GM13976 (cell line): Measurements from ENCODE around the gene CAB39L.

Experiments
- DNase-seq: peaks from one replicate; pipeline ENCODE4 v3.0.0; 2012; ENCODE audit warnings: low spot score
- in situ Hi-C: fragments of 300-500 bp; cut with MboI; formaldehyde crosslinking; loops from one replicate; pipeline ENCODE4 v1.12.0; 2022; ENCODE audit warnings: low sequenced_read_pairs, mixed read lengths, inconsistent platforms; ENCODE audit not compliant: unreplicated experiment
- TF ChIP-seq, protein P1 (sequence below): IDR thresholded peaks from 2 replicates; pipeline ENCODE4 v1.5.1; 2012; ENCODE audit warnings: borderline replicate concordance, mild to moderate bottlenecking; ENCODE audit not compliant: insufficient read depth; ENCODE audit errors: extremely low read depth, missing control alignments, control extremely low read depth

Gene CAB39L

DNA sequence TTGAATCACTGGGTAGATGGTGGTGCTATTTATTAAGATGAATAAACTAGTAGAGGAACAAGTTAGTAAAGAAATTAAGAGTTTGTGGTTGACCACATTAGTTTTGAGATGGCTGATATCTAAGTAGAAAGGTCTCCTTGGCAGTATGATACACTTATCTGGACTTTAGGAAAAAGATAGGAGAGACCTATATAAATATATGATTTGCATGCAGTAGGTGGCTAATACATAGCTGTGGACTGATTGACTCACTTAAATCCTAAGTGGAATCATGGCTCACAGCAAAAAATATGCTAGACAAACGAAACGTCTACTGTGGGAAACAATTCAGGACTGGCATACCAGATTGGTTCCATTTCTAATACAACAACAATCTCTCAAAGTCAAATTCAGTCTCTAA is 92.0 kb downstream of the CAB39L start:
- no peak for DNase-seq
- in situ Hi-C loops, result no loop called here
- TF ChIP-seq, protein P1, sequence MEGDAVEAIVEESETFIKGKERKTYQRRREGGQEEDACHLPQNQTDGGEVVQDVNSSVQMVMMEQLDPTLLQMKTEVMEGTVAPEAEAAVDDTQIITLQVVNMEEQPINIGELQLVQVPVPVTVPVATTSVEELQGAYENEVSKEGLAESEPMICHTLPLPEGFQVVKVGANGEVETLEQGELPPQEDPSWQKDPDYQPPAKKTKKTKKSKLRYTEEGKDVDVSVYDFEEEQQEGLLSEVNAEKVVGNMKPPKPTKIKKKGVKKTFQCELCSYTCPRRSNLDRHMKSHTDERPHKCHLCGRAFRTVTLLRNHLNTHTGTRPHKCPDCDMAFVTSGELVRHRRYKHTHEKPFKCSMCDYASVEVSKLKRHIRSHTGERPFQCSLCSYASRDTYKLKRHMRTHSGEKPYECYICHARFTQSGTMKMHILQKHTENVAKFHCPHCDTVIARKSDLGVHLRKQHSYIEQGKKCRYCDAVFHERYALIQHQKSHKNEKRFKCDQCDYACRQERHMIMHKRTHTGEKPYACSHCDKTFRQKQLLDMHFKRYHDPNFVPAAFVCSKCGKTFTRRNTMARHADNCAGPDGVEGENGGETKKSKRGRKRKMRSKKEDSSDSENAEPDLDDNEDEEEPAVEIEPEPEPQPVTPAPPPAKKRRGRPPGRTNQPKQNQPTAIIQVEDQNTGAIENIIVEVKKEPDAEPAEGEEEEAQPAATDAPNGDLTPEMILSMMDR, result no peak

DNA sequence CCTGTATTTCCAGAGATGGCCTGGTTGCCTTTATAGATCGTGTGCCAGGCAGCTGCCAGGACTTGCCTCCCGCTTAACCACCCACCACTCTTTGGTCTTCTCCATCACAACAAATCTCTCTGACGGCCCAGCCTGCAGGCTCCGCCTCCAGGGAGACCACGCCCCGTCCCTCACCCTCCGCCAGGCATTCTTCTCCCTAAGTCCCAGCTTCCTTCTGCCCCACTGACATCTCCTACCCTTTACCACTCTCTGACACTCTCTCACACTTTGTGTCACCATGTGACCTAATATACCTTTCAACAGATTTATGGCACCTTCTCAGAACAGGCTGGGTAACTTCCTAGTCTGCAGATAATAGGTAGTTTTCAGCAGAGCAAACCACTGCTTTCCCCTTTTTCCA is 95.1 kb downstream of the CAB39L start:
- in situ Hi-C loops, result no loop called here
- DNase-seq, result no peak
- TF ChIP-seq, protein P1, result no peak

DNA sequence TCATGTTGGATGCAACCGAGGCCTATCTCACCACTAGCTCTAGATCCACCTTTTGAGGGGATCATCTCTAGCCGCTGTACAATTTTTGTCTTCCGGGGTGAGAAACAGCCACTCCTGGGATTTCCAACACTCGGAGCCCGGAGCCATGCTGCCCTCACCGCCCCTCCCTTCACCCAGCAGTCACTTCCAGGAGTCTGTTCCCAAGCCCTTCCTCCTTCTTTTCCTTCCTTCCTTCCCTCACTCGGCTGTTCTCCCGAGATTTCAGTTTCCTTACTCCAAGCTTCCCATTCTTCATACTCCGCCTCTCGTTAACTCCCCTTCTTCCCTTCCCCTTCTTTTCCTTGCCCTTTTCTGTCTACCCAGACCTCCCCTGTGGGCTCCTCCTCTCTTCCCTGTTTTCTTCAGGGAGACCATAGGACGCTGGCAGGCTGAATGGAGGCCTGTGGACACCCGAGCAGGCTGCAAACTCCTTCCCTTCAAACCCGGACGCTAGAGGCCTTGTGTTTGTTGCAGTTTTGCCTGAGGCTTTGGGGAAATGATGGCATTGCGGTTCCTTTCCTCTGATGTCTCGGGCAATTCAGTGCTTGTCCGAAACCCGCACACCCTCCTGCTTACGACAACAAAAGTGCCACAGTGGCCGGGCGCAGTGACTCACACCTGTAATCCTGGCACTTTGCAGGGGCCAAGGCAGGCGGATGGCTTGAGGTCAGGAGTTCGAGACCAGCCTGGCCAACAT is 96.0 kb downstream of the CAB39L start:
- no peak for DNase-seq
- TF ChIP-seq, protein P1, result no peak
- in situ Hi-C loops, result no loop called here

DNA sequence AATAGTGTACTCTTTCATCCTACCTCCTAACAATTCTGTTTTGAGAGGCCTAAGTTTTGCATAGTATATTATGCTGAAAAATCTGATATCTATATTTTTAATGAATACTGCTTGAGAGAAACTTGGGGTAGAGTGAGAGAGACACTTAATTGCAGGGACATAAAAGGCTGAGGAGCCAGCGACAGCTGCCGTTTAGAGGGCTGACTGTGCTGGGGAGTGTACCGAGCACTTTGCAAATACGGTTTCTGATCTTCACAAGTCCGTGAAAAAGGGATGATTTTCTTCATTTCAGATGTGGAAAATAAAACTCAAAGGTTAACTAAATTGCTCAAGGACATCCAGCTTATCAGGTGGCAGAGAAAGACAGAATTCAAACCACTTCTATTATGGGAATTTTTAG is 97.4 kb downstream of the CAB39L start:
- DNase-seq, result no peak
- TF ChIP-seq, protein P1, result no peak
- in situ Hi-C loops, result no loop called here

DNA sequence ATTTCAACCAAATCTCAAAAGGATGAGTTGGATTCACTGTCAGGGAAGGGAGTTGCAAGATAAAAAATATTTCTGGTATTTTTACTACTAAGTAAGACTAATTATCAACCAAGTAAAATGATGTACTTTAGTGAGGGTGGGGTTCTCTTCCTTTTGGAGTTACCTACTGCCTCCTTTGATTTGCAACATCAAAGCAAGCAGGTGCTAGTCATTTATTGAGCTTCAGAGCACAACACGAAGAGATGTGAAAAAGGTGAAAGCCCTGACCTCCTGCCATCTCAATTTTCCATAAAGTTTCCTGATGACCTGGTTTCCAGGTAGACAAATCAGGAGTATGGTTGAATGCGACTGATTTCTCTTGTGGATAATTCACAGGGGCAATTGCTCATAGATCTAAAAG is 100.1 kb downstream of the CAB39L start:
- in situ Hi-C loops, result no loop called here
- TF ChIP-seq, protein P1, result no peak
- DNase-seq, result no peak

DNA sequence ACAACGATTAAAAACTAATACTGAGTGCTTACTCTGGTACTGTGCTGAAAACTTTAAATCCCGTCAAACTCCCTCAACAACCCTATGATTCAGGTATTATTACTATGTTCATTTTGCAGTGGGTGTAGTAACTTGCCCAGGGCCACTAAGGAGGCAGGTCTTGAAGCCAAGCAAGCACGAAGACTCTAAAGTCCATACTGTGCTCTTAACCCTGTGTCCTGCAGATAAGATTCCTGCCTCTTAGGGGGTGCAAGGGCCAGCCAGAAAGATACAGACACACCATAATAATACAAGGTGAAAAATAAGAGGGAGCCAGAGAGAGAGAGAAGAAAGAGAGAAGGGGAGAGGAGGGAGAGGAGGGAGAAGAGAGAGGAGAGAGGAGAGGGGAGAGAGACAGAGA is 100.6 kb downstream of the CAB39L start:
- no peak for DNase-seq
- TF ChIP-seq, protein P1, result no peak
- in situ Hi-C loops, result no loop called here
